Measurements from ENCODE around the gene PLPPR4.
A peak's percentile ranks its signal among the peaks of the same experiment; 100 is the strongest.

The PLPPR4 gene

DNA sequence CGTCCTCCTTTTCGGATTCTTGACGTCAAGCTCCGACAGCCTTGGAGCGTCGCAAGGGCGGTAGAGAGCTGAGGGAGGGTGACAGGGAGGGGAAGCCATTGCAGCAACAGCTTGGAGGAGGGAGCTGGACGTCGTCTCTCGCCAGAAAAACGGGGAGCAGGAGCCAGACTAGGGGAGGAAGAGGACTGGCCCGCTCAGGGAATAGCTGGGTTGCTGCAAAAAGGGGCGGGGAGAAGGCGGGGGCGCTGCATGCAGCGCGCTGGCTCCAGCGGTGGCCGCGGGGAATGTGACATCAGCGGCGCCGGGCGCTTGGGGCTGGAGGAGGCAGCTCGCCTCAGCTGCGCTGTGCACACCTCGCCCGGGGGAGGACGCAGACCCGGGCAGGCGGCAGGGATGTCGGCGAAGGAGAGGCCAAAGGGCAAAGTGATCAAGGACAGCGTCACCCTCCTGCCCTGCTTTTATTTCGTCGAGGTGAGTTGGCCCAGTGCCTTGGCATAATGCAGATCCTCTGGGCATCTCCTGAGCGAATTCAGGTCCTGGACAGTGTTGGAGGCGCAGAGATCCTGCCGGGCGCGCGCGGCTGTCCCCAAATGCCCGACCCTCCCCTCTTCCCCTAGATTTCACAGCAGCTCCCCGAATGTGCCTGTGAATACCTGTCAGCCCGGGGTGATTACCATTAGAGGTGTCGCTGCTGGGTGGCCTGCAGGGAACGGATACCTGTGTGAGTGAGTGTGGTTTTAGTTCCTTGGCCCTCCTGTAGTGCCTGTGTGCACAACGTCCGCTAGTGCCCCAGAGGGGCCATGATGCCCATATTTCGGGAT, at the start of gene PLPPR4:
Gene PLPPR4 (plus strand): TSS at position 292 of the 821 bp plus-strand sequence. CDS start 102 bp downstream, at position 394.
- TF ChIP-seq, protein P1, sequence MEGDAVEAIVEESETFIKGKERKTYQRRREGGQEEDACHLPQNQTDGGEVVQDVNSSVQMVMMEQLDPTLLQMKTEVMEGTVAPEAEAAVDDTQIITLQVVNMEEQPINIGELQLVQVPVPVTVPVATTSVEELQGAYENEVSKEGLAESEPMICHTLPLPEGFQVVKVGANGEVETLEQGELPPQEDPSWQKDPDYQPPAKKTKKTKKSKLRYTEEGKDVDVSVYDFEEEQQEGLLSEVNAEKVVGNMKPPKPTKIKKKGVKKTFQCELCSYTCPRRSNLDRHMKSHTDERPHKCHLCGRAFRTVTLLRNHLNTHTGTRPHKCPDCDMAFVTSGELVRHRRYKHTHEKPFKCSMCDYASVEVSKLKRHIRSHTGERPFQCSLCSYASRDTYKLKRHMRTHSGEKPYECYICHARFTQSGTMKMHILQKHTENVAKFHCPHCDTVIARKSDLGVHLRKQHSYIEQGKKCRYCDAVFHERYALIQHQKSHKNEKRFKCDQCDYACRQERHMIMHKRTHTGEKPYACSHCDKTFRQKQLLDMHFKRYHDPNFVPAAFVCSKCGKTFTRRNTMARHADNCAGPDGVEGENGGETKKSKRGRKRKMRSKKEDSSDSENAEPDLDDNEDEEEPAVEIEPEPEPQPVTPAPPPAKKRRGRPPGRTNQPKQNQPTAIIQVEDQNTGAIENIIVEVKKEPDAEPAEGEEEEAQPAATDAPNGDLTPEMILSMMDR (IDR thresholded peaks at IDR 0.05; ENCODE audit: extremely low read depth, insufficient read depth, missing control alignments) = no peak
- in situ Hi-C loops (cut with MboI; ENCODE audit: low pct_unique_long_range_greater_than_20kb, low sequenced_read_pairs, unreplicated experiment) = no loop called here
- no peak for DNase-seq (ENCODE audit: low spot score)

DNA sequence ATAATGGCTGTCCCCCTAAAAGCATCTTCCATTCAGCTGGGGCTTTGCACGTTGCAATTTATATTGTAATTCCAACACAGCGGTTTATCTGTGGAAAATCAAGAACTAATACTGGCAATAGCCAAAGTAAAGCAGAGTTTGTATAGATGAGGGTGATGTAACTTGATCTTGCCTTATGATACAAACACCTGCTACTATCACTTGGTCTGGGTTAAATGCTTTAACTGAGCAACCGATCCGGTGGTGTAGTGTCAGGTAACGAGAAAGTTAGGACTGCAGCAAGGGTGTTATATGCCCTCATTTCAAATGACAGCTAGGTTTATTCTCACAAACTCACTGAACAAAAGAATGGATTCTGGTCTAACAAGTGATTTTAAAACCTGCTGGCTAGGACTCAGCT, 47.3 kb upstream of the PLPPR4 start:
- no peak for DNase-seq (ENCODE audit: low spot score)
- TF ChIP-seq, protein P1 (IDR thresholded peaks at IDR 0.05; ENCODE audit: extremely low read depth, insufficient read depth, missing control alignments) = no peak
- in situ Hi-C loops (cut with MboI; ENCODE audit: low pct_unique_long_range_greater_than_20kb, low sequenced_read_pairs, unreplicated experiment) = no loop called here

- in situ Hi-C loops (cut with MboI; ENCODE audit: low pct_unique_long_range_greater_than_20kb, low sequenced_read_pairs, unreplicated experiment) = no loop called here
- DNase-seq (ENCODE audit: low spot score) = no peak
- TF ChIP-seq, protein P1 (IDR thresholded peaks at IDR 0.05; ENCODE audit: extremely low read depth, insufficient read depth, missing control alignments) = no peak
Observed at GRCh38 chr1:99217599-99217998, 46.7 kb upstream of the PLPPR4 start.

DNA sequence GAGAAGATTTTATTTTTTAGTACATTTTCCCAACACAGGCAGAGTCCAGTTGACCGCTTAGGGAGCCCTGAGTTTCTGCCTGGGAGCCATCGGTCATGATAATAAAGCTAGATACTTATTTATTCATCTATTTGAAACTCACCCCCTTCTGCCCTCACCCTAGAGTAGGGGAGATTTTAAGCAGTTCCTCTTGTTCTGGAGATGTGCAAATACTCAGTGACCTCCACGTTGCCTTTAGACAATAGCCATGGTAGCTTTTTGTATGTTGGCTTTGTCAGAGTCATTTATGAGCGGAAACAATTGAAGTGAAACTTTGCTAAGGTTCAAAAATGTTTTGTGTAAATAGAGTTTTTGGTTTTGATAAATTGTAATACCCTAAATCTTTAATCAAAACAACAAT, 45.7 kb upstream of the PLPPR4 start:
- TF ChIP-seq, protein P1 (IDR thresholded peaks at IDR 0.05; ENCODE audit: extremely low read depth, insufficient read depth, missing control alignments) = no peak
- in situ Hi-C loops (cut with MboI; ENCODE audit: low pct_unique_long_range_greater_than_20kb, low sequenced_read_pairs, unreplicated experiment) = no loop called here
- DNase-seq (ENCODE audit: low spot score) = no peak

DNA sequence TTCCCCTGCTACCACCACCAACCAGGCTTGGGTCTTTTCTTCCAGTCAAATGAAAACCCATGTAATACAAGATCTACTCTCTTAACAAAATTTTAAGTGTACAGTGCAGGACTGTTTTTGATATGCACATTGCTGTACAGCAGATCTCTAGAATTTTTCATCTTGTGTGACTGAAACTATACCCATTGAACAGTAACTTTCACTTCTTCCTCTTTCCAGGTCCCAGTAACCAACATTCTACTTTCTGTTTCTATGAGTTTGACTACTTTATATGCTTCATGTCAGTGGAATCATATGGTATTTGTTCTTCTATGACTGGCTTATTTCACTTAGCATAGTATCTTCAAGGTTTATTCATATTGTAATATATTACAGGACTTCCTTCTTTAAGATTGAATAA, 45.3 kb upstream of the PLPPR4 start:
- in situ Hi-C loops (cut with MboI; ENCODE audit: low pct_unique_long_range_greater_than_20kb, low sequenced_read_pairs, unreplicated experiment) = no loop called here
- TF ChIP-seq, protein P1 (IDR thresholded peaks at IDR 0.05; ENCODE audit: extremely low read depth, insufficient read depth, missing control alignments) = no peak
- peak; percentile 4 for DNase-seq (ENCODE audit: low spot score)

- DNase-seq (ENCODE audit: low spot score) = no peak
- in situ Hi-C loops (cut with MboI; ENCODE audit: low pct_unique_long_range_greater_than_20kb, low sequenced_read_pairs, unreplicated experiment) = no loop called here
- TF ChIP-seq, protein P1 (IDR thresholded peaks at IDR 0.05; ENCODE audit: extremely low read depth, insufficient read depth, missing control alignments) = no peak
Observed at GRCh38 chr1:99227056-99227897, 37.0 kb upstream of the PLPPR4 start.

Data from GM13977 (cell line).